ENCODE results near the gene ABCG2.
"Not testable (repeated sequence)": the region's sequence is repeated elsewhere in the genome, so short reads cannot be mapped to it uniquely, and the experiment has no call there.

Gene ABCG2

DNA sequence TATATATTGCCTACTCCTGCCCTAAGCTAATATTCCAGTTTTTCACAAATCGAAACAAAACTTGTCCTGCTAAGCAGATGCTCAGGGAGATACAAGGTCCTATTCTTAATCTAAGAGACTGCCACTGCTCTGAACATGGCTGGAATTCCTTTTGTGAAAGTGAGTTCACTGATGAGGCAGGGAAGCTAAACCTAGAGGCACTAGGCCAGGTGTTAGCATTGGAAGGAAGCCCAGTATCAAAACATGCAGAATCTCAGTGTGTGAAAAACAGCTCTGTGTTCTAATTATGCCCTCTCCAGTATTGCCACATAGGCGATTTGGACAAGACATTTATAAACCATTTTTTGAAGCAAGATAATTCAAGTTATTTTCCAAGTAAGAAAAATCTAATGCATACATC is 47.6 kb downstream of the ABCG2 start:
- DNase-seq (ENCODE audit: low spot score): no peak

DNA sequence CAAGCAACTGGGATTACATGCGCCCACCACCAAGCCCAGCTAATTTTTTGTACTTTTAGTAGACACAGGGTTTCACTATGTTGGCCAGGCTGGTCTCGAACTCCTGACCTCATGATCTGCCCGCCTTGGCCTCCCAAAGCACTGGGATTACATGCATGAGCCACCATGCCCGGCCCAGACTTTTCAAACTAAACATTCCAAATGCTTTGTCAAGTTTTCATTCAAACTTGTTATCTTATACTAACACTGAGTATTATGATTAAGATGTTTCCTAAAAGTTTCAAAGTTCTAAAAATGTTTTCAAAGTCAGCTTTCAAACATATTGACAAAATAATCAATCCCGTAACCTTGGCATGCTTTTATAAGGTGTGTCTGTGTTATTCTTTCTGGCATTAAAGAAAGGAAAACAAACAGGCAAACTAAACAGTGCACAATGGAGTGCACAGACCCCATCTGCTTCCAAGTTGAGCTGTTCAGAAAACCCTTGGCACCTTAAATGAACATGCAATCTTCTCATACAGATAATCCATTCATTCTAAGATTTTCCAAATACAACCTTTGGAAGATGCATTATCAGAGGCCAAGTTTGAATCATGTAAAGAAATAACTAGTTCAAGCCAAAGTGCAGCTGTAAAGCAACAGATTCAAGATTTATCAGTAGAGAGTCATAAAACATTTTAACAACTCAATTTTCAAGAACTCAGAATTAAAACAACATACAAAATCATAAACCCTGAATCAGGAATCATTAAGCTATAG is 49.1 kb downstream of the ABCG2 start:
- no peak for DNase-seq (ENCODE audit: low spot score)

DNA sequence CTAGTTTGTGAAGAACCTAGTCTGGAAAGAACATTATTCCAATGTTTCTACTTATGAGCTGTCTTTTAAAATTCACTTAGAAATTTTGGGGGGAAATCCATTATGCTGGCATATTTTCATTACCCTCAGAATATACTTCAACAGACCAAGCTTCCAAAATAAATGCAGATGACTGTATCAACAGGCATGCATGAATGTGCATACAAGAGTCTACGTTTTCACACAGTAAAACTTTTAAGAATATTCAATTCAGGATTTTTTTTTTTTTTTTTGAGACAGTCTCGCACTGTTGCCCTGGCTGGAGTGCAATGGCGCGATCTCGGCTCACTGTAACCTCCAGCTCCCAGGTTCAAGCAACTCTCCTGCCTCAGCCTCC is 49.7 kb downstream of the ABCG2 start:
- no peak for DNase-seq (ENCODE audit: low spot score)

DNA sequence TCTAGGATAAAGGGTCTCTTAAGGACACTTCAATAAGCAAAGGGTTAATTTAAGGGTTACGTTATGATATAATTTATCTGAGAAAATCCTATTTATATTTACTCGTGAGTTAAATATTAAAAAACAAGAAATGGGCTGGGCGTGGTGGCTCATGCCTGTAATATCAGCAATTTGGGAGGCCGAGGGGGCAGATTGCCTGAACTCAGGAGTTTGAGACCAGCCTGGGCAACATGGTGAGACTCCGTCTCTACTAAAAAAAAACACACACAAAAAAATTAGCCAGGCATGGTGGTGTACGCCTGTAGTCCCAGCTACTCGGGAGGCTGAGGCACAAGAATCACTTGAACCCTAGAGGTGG is 50.4 kb downstream of the ABCG2 start:
- not testable (repeated sequence) for DNase-seq (ENCODE audit: low spot score)

DNA sequence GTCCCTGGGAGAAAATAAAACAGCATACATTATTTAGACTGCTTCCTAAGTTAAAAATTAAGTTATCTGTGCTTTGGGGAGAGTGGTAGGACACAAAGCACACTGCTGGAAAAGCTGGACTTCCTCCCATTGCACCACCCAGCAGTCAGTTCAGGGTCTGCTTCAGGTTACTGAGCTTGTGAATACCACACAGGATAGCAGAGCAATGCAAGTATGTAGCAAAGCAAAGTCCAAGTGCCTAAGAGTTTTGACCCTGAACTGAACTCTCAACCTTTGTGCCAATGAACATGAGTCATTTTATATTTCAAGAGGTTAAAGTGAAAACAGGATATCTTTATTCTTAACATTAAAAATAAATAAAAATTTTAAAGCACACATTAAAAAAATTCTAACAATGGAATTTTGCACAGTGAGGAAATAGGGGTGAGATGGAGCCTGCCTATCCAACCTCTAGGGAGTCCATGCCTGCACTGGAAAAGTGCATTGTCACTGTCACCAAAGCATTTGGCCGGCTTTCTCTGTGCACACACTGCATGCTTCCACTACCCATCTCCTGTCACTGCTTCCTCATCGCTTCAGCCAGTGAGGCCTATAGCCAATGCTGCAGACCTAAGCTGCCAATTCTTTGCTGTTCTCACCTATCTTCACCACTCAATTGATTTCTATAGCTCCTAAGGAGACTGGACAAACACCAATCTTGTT is 50.9 kb downstream of the ABCG2 start:
- peak; percentile 38 for DNase-seq (ENCODE audit: low spot score)

DNA sequence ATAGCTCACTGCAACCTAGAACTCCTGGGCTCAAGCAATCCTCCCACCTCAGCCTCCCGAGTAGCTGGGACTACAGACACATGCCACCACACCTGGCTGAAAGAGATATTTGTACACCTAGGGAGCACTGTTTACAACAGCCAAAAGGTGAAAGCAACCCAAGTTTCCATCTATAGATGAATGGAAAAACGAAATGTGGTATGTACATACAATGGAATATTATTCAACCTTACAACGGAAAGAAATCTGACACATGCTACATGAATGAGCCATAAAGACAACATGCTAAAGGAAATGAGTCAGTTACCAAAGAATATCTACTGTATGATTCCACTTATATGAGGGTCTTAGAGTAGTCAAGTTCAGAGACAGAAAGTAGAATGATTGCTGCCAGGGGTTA is 52.2 kb downstream of the ABCG2 start:
- no peak for DNase-seq (ENCODE audit: low spot score)

DNA sequence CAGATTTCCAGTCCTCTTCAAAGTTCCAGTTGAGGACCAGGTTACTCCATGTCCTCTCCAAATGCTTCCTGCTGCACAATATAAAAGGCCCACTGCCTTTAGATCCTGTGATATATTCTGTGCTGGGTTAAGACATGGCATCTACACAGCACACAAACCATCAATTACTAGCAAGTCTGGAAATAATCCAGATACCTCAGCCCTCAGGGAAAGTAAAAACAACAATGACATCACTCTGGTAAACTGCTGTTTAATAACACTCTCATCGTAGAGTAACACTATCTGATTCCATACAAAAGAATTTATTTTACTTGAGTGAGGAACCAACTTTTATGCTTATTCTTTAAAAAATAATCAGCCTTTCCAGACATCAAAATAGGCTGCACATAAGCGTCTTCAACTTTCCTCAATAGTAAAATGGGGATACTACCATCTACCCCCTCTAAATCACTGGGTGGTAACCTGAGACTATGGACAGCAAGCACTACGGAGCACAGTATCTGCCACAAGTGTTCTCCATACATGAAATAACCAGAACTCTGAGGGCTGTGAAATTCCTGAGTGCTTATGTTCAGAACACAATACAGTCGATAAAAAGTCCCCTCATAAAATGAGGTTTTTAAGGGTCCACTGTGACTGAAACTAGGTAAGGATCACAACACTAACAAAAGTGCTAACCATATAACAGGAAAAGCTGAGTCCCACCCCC is 53.4 kb downstream of the ABCG2 start:
- DNase-seq (ENCODE audit: low spot score): no peak

DNA sequence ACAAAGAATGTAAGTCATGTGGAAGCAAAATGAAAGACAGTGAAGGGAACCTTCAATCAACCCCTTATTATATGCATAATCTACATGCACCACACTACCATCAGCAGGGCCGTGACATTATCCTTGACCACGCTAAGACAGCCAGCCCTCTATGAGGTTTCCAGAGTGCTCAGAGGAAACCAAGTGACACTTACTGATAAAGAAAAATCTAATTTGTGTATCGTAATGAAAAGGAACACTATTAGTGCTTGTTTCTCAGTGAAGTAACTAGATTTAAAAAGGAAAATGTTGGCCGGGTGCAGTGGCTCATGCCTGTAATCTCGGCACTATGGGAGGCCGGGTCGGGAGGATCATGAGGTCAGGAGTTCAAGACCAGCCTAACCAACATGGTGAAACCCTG is 56.4 kb downstream of the ABCG2 start:
- DNase-seq (ENCODE audit: low spot score): no peak

DNA sequence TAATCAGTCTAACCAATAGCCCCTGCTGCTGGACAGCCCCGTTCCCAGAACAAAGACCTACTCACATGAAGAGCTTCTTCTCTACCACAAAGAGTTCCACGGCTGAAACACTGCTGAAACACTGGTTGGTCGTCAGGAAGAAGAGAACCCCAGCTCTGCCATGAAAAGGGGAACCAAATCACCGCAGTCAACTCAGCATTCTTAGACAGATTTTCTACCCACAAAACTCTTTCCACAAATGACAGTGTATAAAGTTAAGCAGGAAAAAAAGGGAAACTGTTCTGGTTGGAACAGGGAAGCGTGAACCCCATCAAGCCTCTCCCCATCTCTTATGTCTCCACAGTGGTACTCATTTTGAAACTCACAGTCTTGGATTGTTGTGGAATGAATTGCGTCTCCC is 57.3 kb downstream of the ABCG2 start:
- DNase-seq (ENCODE audit: low spot score): no peak

DNA sequence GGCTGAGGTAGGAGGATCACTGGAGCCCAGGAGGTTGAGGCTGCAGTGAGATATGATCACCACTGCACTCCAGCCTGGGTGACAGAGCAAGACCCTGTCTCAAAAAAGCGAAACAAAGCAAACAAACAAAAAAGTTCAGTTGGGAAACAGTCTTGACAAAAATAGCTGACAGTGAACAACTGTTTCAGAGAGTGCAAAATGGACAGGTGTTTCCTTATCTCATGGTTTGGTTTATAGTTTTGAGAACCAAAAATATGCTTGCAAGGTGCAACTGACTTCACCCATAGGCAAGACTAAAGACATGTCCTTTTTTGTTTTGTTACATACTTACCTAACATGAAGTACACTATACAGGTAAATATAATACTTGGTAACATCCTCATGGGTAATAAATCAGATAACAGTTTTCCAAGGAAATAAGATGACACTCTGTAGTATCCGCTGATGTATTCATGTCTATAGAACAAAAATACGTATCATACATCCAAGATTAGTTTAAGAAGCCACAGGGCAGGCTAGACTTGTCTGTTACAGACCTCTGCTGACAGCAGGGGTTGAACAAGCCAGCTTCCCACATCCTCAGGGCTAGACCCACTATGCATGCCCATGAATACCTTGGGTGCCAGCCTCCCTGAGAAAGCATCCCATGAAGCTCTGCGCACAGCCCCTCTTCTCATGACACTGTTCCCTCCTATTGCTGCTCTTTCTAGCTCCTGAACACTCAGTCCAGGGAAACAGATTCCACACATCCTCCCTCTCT is 59.3 kb downstream of the ABCG2 start:
- DNase-seq (ENCODE audit: low spot score): no peak

DNA sequence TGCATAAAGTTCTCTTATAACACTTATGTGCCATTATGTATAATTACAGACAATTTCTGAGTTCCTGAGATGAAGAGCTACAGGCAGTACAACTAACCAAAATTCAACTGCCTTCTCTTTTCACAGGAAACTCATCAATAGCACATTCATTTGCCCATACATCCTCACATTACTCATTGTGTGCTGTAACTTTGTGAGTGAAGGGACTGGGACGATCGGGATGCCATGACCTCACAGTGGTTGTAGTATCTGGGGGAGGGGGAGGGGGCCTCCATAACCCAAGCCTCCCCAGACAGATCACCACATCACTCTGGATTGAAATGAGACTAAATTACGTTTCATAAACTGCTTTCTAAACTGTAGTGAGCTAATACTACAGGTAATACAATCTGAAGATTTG is 60.7 kb downstream of the ABCG2 start:
- DNase-seq (ENCODE audit: low spot score): no peak

DNA sequence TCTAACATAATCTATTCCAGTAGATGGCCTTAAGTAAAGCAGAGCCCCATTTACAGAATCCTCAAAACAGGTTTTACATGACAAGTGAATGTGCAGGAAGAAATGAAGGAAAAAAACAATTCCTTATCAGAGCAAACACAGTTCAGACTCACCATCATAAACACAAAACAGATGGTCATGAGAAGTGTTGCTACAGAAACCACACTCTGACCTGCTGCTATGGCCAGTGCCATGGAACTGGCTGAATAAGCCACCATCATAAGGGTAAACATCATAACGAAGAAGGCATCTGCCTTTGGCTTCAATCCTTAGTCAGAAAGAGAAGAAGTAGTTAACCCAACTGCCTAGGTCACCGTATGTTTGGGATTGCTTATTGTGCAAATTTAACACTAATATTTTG is 61.1 kb downstream of the ABCG2 start:
- DNase-seq (ENCODE audit: low spot score): no peak

DNA sequence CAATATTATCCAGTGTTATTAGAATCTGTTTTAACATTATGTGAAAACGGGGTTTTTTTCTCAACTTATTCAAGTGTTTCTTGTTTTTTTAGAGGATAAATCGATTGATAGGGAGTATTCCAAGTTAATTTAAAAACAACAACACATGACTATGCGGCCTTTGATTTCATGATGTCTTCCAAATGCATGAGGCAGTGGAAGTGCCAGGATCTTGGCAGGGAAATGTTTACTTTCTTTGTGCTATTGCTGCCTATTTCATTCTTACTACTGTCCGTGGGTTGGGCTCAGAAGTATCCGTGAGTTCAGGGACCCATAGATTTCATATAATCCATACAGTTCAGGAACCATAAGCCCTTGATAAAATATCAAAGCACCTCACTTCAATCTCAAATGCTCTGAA is 64.6 kb downstream of the ABCG2 start:
- no peak for DNase-seq (ENCODE audit: low spot score)

DNA sequence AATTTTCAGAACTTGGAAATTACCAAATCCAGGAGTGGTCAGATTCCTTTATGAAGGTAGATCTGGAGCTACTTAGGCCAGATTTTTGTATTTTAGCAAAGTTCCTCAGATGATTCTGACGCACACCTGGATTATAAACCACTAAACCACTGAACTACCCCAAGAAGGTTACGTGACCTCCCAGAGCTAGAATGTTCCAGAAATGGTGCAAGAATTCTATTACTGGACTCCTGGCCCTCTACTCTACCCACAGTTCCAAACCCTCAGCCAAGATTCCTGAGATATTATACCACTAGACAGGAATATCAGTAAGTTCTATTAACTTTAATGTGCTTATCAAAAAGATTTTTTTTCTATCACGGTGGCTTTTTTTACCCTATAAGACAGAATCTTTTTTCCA is 67.1 kb downstream of the ABCG2 start:
- no peak for DNase-seq (ENCODE audit: low spot score)

DNA sequence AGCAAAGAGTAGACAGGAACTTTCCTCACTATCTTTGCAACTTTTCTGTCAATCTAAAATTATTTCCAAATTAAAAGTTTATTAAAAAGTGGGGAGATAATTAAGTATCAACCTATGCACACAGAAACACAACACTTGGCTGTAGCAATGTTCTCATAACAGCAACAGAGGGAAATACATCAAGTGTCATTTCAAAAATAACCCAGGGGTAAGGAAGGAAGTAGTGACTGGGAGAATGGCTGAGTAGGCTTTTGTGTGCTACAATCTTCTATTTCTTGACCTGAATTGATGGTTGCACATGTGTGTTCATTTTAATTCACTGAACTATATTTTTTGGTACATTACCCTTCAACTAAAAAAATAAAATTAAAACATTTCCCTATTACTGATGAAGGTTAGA is 67.5 kb downstream of the ABCG2 start:
- no peak for DNase-seq (ENCODE audit: low spot score)

DNA sequence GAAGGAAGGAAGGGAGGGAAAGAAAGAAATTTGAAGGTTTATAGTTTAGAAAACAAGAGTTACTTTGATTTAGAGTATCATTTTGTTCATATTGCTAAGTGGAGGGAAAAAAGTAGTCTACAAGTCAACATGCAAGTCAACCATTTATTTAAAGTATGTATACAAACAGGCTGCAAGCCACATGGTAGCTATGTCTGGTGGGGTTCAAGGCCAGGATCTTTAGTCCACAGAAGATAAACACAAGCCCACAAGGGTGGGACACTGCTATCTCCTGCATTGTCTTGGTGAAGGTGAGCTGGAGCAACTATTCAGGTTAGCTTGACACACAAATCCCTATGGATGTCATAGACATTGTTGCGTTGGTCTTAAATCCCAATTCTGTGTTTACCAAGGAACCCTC is 71.4 kb downstream of the ABCG2 start:
- no peak for DNase-seq (ENCODE audit: low spot score)

DNA sequence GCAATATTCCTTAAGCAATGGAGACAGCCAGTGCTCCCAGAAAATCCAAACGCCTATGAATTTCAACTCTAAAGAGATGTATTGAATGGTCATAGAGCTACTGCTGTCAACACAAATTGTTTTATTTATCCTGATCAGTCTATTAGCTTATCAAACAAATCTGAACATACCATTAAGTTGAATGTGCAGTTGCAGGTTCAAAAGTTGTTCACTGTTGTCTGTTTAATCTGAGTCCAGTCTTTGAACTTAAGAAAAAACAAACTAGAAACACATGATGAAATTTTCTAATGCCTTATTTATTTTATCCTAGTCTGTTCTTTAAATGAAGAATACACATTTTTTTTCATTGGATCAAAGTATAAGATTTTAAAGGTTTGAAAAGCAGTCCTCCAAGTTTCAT is 77.8 kb downstream of the ABCG2 start:
- no peak for DNase-seq (ENCODE audit: low spot score)

DNA sequence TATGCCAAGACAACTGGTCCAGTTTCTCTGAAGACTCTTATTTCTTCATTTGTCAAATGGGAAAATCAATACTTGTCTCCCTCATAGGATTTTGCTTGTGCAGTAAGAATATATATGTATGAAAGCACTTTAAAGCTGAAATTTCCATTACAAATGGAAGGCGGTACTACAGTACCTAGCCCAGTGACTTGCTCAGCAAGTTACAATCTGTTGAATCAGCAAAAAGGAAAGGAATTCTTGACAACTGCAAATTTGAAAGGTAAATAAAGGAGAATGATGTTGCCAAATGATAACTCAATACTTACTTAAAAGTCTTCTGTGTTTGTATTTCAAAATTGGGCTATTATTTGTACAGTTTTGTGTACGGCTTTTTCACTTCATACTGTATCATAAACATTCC is 79.9 kb downstream of the ABCG2 start:
- DNase-seq (ENCODE audit: low spot score): no peak

DNA sequence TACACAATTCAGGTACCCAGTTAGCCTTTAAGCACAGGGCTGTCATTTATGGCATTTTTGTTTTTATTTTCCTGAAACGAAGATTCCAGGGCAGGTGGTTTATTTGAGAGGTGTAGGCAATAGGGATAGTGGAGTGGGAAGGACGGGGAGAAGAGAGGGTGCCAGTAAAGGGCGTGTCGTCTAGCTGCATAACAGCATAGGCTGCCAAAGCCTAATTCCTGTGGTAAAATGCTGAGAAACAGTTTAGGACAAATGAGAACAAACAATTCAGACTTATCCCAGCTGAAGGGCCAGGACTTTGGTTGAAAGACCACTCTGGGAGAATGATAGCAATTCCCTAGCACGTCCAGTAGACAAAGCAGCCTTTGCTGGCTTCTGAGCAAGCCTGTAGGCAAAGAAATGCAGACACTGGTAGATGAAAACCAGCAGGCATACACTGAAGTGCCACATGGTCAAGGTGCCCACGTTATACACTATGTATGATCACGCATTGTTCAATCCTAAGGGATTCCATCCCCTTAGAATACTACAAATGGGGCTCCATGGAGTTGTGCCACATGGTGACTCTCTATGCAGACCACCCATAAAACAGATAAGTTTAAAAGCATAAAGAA is 80.4 kb downstream of the ABCG2 start:
- DNase-seq (ENCODE audit: low spot score): no peak

DNA sequence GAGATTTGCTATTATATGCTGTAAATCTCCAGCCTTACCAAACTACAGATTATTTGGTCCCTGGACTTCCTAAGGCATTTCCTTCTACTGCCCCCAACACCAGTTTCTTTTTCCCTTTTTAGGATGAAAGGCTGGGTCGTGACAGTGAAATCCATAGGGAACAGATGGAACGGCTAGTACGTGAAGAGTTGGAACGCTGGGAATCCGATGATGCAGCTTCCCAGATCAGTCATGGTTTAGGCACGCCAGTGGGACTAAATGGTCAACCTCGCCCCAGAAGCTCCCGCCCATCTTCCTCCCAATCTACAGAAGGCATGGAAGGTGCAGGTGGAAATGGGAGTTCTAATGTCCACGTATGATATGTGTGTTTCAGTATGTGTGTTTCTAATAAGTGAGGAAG is 83.1 kb downstream of the ABCG2 start:
- no peak for DNase-seq (ENCODE audit: low spot score)

DNA sequence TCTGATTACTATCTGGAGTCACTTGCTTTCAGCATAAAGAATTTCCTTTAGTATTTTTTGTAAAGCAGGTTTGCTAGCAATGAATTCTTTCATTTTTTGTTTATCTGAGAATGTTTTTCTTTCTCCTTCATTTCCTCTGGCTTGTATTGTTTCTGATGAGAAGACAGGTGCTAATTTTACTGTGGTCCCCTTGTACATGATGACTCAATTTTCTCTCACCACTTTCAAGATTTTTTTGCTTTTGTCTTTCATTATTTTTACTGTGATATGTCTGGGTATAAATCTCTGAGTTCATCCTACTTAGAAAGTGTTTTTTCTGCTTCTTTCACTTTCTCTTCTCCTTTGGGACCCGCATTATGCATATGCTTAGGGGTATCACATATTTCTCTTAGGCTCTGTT is 88.4 kb downstream of the ABCG2 start:
- no peak for DNase-seq (ENCODE audit: low spot score)

DNA sequence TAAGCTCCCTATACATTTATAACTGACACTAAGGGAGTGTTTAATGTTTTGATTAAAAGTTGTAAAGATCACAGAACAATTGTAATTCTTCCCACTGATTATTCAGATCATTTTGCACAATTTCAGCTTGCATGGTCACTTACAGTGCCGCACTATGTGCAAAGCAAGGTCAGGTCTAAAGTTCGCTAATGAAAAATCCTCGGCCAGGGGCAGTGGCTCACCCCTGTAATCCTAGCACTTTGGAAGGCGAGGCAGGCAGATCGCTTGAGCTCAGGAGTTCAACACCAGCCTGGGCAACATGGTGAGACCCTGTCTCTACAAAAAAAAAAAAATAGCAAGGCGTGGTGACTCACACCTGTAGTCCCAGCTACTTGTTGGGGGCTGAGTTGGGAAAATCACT is 94.0 kb downstream of the ABCG2 start:
- DNase-seq (ENCODE audit: low spot score): no peak
